NCI-H2196 (cell line): ENCODE results near the gene GPR146.

Source experiments
- DNase-seq: peaks from one replicate; lab custom pipeline; 2025; ENCODE audit not compliant: unreplicated experiment; lab: John Stamatoyannopoulos, UW

GPR146 gene

GRCh38 chr7:1103789-1104515 is 59.6 kb downstream of the GPR146 start:
- DNase-seq, result no peak

GRCh38 chr7:1104516-1105179 is 60.3 kb downstream of the GPR146 start:
- DNase-seq, result no peak

- DNase-seq, result no peak
Observed at GRCh38 chr7:1105189-1105588, 60.8 kb downstream of the GPR146 start.

- no peak for DNase-seq
Observed at GRCh38 chr7:1106063-1106792, 61.9 kb downstream of the GPR146 start.

GRCh38 chr7:1106793-1107421 is 62.6 kb downstream of the GPR146 start:
- no peak for DNase-seq

- DNase-seq, result no peak
Observed at GRCh38 chr7:1108264-1108920, 64.0 kb downstream of the GPR146 start.
